ENCODE measurements around the gene SF3A1.

SF3A1 gene

DNA sequence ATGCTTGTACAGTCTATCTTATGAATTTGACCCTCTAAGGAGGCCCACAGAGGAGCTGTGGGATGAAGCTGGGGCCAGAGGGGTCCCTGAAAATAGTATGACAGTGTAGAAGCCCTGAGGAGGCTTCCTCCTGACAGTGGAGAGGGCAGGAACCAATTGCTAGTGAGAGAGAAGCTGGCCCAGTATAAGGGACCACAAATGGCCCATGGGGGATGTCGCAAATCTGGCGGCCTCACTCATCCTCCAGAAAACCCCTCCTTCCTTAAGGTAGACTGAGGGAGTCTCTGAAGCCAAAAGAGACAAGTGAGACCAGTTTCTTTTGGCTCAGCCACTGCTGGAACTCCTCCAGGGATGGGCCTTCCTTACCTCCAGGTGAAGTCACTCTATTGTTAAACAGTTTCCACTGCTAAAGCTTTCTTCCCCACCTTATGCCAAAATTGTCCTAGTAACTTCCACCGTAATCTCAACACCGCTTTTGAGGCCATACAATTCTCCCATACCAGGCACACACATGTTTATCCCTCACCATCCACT is 49.6 kb downstream of the SF3A1 start:
- in situ Hi-C loops (cut with HindIII; ENCODE audit: low sequenced_read_pairs) = no loop called here

DNA sequence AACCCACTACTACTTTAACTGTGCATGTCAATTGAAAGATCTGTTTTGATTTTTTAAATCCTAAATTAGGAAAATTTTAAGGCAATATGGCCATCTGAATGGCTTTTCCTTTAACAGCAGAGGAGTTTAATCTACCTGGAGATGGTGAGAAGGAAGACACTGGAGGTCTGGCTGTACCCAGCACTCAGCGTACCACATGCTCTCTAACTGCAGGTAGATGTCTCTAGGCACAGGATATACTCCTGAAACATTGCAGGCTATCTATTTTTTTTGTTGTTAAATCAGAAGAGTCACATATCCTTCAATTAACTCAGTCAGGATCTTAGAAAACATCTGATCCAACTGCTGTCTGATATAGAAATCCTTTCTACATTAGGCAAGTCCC is 50.1 kb downstream of the SF3A1 start:
- in situ Hi-C loops (cut with HindIII; ENCODE audit: low sequenced_read_pairs) = no loop called here

DNA sequence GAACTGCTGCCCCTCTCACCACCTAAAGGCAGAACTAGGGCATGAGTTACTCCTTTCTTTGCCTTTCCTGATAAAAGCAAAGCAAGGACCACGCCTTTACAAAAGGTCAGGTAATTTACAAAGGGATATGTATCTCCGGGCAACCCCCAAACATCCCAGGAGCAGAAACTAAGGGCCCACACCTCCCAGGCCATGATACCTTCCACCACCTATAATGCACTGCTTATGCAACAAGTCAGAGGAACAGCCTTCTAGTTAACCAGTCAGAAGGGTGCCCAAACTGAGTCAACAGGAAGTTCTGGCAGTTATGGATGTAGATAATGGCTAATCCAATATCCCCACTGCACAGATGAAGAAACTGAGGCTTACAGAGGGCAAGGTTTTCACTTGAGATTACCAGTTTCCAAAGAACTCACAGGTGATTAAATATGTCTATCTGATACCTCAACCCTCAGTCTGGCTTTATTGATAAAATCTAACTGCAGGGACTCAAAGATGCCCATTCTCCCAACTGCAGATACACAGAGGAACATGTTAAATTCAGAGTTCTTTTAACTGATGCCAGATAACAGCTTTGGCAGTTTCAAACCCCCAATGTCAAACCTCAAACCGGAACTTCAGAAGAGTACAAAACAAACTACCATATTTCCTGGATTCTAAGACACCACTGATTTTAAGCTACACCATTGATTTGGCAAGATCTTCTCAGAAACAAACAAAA is 50.6 kb downstream of the SF3A1 start:
- in situ Hi-C loops (cut with HindIII; ENCODE audit: low sequenced_read_pairs) = no loop called here

DNA sequence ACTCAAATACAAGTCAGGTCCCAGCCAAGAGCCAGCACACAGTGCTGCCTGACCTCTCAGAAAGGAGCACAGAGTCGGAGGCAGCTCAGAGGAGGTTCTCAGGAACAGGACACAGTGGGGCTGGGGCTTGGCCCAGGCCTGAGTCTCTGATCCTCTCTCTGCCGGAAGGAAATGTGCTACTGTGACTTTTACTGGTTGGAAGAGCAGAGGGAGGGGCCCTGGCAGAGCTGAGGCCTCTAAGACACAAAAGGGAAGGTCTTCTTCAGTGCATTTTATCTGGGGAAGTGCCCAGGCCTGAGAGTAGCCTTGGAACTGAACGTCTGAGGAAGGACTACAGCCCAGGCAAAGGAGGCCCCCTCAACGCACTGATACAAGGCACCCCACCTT is 51.2 kb downstream of the SF3A1 start:
- in situ Hi-C loops (cut with HindIII; ENCODE audit: low sequenced_read_pairs) = no loop called here

DNA sequence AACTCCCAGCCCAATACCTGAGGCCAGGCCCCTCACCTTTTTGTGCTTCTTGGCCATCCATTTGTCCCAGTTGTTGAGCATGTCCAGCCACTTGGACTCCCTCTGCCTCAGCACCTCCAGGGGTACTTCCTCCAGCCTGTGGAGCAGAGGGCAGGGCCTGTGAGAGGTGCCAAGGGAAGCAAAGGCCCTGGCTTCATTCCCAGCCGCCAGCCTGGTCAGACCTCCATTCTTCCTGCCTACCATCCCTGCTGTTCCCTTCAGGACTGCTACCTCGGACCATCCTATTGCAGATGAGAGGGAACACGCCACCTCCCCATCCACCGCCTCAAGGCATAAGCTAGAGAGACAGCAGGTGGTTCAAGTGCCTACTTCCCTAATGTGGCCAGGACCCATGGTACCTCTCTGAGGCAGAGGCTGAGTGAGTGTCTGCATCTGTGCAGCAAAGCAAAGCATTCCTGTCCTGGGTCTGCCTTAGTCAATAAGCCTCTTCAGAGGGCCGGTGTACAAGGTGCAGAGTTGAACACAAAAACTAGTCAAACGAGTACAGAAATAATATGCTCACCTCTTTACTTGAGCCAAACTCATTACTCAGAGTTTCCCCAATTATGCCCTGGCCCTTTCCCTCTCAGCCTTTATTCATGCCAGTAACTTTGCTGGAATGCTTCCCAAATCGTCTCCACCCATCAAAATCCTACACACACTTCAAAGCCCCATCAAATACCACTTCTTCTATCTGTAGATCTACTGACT is 52.0 kb downstream of the SF3A1 start:
- in situ Hi-C loops (cut with HindIII; ENCODE audit: low sequenced_read_pairs) = no loop called here

DNA sequence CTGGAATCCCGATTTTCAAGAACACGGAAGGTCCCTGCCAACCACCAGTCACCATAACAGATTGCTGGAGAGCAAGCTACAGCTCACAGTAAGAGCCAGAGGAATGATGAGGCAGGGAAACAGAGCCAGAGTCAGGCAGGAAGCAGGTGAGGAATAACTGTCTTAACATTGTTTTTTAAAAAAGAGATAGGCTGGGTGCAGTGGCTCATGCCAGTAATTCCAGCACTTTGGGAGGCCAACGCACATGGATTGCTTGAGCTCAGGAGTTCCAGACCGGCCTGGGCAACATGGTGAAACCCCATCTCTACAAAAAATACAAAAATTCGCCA is 53.9 kb downstream of the SF3A1 start:
- in situ Hi-C loops (cut with HindIII; ENCODE audit: low sequenced_read_pairs) = no loop called here

DNA sequence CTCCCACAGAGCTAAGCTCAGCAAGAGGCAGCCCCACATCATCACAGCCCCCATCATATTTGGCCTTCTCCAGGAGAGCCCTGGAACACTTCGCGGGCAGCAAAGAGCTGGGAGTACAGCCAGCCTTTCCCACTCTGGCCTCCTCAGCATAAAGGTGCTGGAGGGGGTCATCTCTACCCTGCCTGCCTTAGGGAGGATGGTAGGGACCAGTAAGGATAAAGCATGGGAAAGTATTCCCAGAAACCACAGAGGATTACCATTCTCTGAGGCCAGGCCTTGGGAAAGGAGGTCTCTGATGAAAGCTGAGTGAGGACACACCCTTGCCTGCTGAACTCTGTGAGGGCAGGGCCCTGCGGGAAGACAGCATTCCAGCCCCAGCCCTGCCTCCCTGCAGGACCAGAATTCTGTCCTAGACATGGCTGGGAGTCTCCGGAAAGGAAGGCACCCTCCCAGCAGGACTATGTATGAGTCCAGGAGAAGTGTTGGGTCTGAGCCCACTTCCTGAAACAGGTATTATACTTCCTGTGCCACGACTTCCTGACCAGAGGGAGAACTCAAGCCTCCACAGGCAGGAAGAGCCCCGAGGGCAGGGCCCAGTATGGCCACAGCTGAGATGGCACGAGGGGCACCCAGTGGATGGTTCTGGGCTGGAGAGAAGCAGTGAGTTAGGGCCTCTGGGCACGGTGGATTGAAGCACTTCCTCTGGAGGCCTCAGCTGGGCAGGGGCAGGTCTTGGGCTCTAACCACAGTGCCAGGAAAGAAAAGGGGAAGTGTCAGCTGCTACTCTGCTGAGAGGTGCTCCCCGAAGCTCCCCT is 54.5 kb downstream of the SF3A1 start:
- in situ Hi-C loops (cut with HindIII; ENCODE audit: low sequenced_read_pairs) = no loop called here

DNA sequence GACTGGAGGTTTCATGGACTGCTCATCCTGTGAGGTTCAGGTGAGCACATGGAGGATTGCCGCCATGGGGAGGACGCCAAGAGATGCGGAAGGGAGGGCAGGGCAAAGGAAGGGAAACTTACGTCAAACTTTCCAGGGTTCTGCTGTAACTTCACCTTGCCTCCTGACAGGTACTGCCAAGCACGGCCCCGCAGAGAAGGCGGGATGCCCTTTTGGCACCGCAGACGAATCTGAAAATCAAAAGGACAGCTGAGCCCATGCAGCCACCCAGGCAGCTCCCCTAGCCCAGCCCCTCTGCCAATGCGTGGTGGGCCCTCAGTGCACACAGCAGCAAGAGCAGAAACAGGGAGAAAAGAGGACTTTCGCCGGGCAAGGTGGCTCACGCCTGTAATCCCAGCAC is 57.4 kb downstream of the SF3A1 start:
- in situ Hi-C loops (cut with HindIII; ENCODE audit: low sequenced_read_pairs) = no loop called here

DNA sequence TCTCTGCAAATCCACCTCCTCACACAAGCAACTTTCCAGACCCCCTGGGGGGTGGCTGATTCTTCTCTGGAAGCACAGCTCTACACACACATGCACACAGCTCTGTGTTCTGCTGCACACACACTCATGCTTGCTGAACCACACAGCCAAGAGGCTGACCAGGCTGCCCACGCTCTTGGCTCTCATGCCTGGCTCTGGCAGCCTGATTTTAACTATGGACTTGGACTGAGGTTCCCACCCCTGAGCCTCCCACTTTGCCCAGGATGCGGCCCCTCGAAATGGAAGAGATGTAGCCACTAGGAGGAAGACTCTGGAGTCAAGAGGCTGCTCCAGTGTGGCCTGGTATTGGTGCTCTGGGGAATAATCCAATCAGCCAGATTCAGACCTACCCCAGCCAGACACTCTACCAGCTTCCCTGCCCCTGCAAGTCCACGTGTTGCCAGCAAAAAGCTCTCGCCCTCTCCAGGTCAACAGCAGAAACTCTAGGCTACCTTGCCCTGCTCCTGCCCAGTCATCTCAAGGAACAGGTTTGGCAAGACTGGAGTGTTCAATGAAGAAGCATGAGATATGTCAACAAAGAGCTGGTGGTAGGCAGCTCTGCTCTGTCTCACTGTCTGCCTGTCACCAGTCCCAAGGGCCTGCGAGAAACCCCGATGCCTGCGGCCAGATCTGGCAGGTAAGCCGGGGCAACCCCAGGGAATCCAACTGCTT is 58.5 kb downstream of the SF3A1 start:
- in situ Hi-C loops (cut with HindIII; ENCODE audit: low sequenced_read_pairs) = no loop called here

DNA sequence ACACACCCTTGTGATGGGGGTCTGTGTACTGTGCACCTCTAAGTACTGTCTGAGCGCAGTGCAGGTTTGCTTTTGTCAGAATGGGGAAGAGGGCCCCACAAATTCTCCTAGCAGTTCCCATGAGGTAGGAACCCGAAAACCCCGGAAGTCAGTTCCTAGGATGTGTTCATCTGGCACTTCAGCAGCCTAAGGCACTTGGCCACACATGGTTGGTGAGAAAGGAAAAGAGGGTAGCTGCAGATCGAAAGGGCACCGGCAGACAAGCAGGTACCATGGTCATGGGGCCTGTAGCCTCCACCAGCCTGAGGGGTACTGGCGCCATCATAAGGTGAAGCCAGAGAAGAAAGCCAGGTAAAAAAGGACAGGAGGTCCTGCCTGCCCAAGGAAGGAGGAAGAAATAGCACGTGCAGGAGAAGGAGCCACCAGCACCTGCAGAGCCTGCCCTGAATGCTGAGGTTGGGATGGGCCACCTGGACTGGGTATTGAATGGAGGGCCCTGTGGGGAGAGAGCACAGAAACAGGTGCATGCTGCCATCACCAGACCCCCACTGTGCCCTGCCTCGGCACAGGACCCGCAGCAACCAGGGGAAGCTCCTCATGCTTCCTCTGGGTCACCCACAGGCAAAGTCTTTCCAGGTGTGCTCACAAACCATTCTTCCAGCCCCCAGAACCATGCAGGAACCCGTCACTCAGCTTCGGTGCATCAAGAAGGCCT is 59.3 kb downstream of the SF3A1 start:
- in situ Hi-C loops (cut with HindIII; ENCODE audit: low sequenced_read_pairs) = no loop called here

DNA sequence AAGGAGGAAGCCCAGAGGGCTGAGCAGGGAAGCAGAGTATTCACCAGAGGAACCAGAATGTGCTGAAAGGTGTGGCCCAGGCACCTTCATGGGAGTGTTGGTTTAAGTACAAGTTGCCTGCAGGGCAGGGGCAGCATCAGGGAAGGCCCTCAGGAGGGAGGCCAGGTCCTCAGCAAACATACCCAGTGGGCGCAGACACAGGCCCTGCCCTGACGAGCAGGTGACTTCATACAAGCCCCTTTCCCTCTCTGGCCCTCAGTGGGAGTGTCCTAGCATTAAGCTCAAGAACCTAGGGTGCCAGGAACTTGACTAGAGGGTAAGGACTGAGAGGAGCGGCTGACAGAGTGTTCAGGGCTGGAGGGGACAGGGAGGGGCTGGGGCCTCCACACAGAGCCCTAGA is 59.9 kb downstream of the SF3A1 start:
- in situ Hi-C loops (cut with HindIII; ENCODE audit: low sequenced_read_pairs) = no loop called here

DNA sequence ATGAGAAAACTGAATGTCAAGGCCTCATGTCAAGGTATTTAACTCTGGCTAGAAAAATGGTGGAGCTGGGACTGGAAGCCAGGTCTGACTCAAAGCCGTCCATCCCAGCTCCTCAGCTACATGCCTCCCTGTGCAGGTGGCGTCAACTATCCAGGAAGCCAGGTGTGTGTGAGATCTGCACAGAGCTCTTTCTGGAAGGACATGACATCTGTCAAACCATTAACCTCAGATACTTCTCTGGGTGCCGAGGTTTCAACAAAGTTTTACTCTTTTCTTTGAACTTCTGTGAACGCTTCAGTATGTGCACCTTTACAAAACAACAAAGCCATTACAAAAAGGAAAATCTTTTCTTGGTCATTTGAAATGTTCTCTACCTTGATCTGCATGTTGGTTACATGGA is 60.4 kb downstream of the SF3A1 start:
- in situ Hi-C loops (cut with HindIII; ENCODE audit: low sequenced_read_pairs) = no loop called here

DNA sequence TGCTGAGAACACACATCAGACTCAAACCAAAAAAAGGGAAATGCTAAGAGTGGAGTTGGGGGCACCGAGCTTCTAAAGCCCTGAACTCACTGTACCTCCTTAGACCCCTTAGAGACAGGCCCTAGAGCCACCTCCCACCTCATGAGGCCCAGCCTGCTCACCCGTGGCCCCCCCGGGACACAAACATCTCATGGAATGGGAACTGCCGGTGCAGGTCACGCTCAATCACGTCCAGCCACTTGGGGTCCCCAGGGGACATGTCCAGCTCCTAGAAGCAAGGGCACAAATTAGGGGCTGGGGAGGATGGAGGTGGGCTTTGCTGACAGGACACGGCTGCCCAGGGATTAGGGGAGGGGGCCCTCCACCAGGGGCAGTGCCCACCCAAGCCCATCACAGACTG is 61.1 kb downstream of the SF3A1 start:
- in situ Hi-C loops (cut with HindIII; ENCODE audit: low sequenced_read_pairs) = no loop called here

DNA sequence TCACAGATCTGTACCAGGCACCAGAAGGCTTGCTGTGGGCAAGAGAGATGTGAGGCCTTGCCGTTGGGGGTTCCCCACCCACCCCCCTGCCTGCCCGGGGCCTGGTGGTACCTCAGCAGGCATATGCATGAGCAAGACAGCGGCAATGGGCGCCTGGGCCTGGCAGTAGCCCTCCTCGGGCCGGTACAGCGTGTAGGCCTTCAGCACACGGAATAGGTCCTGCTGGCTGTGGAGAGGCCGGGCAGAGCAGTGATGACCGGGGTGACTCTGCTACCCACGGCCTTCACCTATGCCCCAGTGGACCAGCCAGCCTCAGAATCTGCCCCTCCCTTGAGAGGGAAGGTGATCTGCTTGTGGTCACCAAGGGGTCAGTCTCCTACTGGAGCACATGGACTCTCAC is 61.9 kb downstream of the SF3A1 start:
- in situ Hi-C loops (cut with HindIII; ENCODE audit: low sequenced_read_pairs) = no loop called here

DNA sequence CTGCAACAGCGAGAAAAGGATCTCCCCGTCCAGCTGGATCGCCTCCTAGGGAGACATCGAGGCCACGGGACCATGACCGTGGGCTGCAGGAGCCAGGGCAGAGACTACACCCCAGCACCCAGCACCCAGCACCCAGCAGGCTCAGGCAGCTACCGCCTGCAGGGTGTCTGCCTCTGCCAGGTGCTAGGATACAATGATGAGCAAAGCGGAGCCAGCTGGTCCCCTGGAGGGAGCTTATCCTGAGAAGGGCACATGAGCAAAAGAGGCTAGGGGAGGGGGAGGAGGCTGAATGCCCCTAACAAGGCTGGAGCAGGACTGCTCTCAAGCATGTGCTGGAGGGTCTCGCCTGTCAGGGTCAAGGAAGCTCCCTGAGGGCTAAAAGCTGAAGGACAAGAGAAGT is 62.6 kb downstream of the SF3A1 start:
- in situ Hi-C loops (cut with HindIII; ENCODE audit: low sequenced_read_pairs) = no loop called here

DNA sequence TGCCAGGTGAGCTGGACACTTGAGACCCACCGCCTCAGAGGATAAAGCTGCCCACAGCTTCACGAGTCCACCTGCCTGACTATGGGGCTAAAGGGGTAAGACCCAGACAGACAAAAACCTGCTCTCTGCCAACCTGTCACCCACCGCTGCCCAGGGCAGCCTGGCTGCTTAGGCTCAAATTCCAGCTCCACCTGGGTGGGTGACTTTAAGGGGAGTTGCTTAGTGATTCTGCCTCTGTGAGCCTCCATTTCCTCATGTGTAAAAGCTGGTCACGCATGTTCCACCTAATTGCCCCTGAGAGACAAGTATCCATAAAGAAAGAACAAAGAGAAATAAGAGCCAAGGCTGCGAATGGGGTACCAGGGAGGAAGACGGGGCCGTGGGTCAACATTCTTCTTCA is 63.7 kb downstream of the SF3A1 start:
- in situ Hi-C loops (cut with HindIII; ENCODE audit: low sequenced_read_pairs) = no loop called here

DNA sequence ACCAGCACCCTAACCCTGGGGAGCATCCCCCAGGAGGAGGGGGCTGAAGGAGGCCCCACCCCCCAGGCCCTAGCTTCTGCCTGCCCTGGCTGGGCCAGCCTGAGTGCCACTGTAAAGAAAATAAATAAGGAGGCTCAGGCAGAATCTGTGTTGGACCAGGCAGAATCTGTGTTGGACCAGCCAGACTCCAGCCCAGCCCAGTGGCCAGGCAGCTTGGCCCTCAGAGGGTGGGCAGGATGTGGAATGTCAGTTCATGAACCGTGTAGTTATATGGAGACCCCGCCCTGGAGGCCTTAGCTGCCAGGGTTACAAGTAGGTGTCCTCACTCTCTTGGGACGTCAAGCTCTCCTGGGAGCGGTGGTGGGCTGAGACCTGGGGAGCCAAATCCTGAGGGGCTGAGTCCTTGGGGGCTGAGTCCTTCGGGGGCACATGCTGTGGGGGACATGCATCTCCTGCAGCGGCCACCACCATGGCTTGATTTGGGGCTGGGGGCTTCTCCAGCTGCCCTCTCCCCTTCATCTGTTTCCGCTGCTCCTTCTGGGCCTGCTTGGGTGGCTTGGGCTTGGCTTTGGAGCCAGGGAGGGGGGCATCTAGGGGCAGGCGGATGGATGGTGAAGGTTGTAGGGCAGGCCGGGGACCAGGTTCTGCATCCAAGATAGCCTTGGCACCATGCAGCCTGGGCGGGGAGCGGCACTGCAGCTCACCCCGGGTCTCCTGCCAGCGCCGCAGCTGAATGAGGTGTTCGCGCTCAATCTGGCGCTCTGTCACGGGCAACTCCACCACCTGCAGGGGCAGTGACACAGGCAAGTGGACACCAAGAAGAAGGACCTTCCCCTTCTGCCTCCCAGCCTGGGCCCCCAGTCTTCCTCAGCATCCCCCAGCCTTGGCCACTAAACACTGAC is 64.4 kb downstream of the SF3A1 start:
- in situ Hi-C loops (cut with HindIII; ENCODE audit: low sequenced_read_pairs) = no loop called here

DNA sequence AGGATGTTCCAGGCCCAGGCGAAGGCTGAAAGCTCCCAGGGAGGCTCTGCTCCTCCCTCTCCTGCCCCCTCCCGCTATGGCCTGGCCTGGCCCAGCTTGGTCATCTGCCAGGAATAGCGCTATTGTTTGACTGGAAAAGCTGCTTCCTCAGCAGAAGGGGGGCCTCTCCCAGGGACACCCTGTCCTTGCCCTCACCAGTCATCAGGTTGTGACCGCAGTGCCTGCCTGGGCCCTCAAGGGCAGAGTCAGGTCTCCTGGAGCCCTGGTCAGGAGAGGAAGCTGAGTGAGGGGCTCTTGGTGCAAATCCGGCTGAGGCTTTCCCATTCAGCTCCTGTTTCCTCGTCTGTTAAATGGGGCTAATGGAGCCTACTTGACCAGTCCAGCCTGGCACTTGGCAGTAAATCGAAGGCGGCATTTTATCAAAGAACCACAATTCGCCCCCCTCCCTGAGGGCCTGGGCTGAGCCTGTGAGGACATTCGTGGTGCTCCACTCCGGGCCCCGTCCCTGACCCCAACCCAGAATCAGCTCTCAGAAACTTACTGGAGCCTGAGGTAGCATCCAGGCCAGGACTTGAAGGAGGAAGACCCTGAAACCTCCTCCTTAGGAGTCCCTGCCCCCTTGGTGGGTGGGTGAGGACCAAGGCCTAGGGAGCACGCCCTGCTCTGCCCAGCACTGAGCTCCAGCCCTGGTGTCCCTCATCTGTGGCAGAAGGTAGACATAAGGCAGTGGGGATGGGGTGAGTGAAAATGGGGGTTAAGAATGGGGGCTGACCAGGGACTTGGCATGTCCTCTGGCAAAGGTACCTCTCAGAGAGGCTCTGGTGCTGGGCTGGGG is 65.4 kb downstream of the SF3A1 start:
- in situ Hi-C loops (cut with HindIII; ENCODE audit: low sequenced_read_pairs) = no loop called here

Data from endothelial cell of hepatic sinusoid (primary cell).